GM18498 (cell line): ENCODE measurements around the gene GUCA1A.
"Not testable (repeated sequence)": the region's sequence is repeated elsewhere in the genome, so short reads cannot be mapped to it uniquely, and the experiment has no call there.

Experiments used
- ATAC-seq: cut with Tn5 transposase; IDR thresholded peaks from one replicate; pipeline ENCODE4 v1.9.1; 2021; ENCODE audit warnings: mild to moderate bottlenecking, moderate library complexity; ENCODE audit not compliant: unreplicated experiment

GUCA1A gene

GRCh38 chr6:42142118-42142835 lies 30.9 kb upstream of the GUCA1A start, which contains the start of gene C6orf132:
TSS of gene C6orf132 (minus strand) at chr6:42142620. CDS start at chr6:42142444, 176 bp downstream.
- no peak for ATAC-seq

- no peak for ATAC-seq
Observed at GRCh38 chr6:42147138-42147562, 26.0 kb upstream of the GUCA1A start.

DNA sequence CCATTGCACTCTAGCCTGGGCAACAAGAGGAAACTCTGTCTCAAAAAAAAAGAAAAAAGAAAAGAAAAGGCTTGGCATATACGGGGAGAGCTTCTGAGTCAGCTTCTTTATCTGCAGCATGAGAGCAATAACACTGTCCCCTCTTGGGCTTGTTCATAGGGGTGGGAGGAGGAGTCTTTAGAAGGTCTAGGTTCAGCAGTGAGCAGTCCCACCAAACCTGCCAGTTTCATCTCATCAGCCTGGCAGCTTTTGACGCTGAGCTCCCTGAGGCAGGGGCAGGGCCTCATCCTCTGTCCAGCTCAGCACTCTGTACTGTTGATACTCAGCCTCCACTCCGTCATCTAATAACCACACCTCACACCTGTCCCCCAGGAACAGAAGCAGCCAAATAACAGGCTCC lies 25.1 kb upstream of the GUCA1A start:
- no peak for ATAC-seq

DNA sequence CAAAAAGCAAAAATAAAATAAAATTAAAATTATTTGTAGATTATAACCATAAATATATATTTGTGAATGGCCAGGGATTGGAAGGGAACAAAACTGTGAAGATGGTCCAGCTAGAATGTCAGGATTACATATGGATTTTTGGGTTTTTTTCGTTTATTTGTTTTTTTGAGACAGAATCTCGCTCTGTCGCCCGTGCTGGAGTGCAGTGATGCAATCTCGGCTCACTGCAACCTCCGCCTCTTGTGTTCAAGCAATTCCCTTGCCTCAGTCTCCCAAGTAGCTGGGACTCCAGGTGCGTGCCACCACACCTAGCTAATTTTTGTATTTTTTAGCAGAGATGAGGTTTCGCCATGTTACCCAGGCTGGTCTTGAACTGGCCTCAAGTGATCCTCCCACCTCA lies 22.9 kb upstream of the GUCA1A start:
- no peak for ATAC-seq

DNA sequence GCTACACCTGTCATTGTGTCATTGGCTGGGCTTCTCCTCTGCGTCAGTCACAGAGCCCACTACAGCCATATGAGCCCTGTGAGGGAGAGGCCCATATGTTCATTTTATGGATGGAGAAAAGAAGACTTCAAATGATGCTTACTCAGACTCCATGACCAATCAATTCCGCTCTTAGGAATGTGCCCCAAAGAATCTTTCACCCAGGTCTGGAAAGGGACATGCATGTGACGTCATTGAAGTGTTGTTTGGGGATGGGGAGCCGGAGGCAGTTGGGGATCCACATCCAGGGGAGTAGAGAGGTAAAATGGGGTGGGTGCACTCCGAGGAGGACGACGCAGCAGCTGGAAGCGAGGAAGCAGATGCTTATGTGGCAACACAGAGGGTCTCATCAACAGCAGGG lies 21.1 kb upstream of the GUCA1A start:
- ATAC-seq: no peak

GRCh38 chr6:42152528-42153213 lies 20.5 kb upstream of the GUCA1A start:
- ATAC-seq: not testable (repeated sequence)

- no peak for ATAC-seq
Observed at GRCh38 chr6:42153921-42154320, 19.2 kb upstream of the GUCA1A start.

- no peak for ATAC-seq
Observed at GRCh38 chr6:42154461-42155209, 18.5 kb upstream of the GUCA1A start.

GRCh38 chr6:42155293-42155692 lies 17.9 kb upstream of the GUCA1A start:
- ATAC-seq: no peak

DNA sequence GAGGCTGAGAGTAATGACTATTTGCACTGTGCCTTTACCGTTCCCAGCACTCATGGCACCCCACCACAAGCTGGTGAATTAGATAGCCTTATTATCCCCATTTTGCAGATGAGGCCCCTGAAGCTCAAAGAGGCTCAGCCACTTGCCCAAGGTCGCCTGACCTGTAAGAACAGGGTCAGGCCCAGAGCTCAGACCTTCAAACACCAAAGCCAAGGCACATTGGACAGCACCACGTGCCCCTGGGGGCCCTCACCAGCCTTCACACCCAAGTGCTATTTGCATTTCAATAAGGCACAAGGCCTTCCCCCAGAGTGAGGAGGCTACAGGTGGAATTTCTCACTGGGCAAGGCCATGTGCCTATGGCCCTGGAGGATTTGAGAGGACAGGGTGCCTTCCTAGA lies 16.5 kb upstream of the GUCA1A start:
- no peak for ATAC-seq

- ATAC-seq: no peak
Observed at GRCh38 chr6:42158011-42158410, 15.2 kb upstream of the GUCA1A start.

GRCh38 chr6:42158631-42159030 lies 14.5 kb upstream of the GUCA1A start:
- no peak for ATAC-seq

GRCh38 chr6:42159431-42160024 lies 13.6 kb upstream of the GUCA1A start:
- no peak for ATAC-seq

DNA sequence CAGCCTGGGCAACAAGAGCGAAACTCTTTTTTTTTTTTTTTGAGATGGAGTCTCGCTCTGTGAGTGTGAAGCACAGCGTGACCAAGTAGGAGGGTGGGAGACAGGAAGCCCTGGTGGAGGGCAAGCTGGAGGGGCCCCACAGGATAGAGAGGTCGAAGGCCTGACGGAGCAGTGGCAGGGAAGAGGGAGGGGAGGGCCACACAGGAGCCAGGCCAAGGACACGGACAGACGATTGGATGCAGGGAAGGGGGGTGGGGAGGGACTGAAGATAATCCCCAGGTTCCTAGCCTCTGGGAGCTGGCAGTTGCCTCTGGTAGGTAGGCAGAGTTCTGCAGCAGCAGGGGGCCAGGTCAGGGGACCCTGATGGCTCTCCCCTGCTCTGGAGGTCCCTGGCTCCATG lies 10.8 kb upstream of the GUCA1A start:
- no peak for ATAC-seq

GRCh38 chr6:42162812-42163211 lies 10.4 kb upstream of the GUCA1A start:
- ATAC-seq: no peak

GRCh38 chr6:42163981-42164380 lies 9.2 kb upstream of the GUCA1A start:
- no peak for ATAC-seq

- no peak for ATAC-seq
Observed at GRCh38 chr6:42165016-42165415, 8.1 kb upstream of the GUCA1A start.

DNA sequence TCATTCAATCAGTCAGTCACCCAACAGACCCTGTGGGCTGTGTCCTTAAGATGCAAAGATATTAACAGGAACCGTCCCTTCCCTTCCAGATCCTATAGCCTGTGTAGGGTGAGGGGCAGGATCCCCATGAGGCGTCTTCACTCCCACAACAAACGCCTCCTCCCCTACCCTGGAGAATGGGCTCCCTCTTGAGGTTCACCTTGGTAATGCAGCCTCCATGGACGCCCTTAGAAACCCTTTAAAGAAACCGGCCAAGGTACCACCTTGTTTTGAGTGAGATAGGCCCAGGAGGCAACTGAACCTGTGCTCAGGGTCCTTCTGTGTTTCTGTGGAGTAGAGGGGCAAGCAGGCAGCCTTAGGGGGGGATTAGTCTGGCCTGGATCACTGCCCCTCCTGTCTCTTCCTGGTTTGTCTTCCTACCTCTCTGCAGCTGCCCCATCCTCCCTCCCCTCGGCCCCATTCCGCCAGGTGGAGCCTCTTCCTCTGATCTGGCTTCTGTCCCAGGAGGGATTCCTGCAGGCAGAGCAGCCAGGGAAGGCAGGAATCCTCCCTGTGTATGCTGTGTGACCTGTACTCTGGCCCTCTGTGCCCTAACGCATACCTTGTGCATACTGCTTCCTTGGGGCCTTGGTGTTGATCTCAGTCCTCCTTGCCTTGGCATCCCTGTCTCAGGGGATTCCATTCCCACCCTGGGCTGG lies 6.6 kb upstream of the GUCA1A start:
- ATAC-seq: no peak

GRCh38 chr6:42168650-42169049 lies 4.5 kb upstream of the GUCA1A start:
- no peak for ATAC-seq

GRCh38 chr6:42169780-42170179 lies 3.4 kb upstream of the GUCA1A start:
- not testable (repeated sequence) for ATAC-seq
